Fibroblast of pulmonary artery (primary cell): Measurements from ENCODE around the gene ATG14.

Source experiments
- DNase-seq: peaks from one replicate; pipeline ENCODE4 v3.0.0-alpha.2; 2010; ENCODE audit warnings: low read depth
- H3K4me3 ChIP-seq: replicated peaks from 2 replicates; pipeline ENCODE4 v1.5.1; 2011; ENCODE audit warnings: low read depth, mild to moderate bottlenecking, control low read depth, low read length, moderate library complexity
- TF ChIP-seq, protein P1 (sequence below): IDR thresholded peaks from 2 replicates; pipeline ENCODE4 v1.5.1; 2011; ENCODE audit warnings: mild to moderate bottlenecking, control low read depth, low read length, inconsistent platforms; ENCODE audit errors: missing control alignments

ATG14 gene

DNA sequence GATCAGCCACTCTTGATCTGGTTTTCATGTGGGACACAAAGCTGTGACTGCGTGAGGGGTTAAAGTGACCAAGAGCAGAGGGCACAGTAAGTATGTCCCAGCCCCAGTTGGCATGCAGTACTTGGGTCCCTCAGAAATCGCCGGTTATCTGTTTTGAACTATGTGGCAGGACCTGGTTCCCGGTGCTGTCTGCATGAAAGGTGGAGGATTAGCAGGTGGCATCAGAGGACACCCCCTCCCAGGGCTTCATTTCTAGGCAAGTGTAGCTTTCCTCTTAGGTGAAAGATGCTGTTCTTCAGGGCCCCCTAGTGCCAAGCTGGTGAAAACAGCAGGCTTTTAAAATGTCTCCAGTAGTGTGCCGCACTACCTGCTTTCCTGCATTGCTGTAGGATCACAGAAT is 57.1 kb downstream of the ATG14 start:
- TF ChIP-seq, protein P1, sequence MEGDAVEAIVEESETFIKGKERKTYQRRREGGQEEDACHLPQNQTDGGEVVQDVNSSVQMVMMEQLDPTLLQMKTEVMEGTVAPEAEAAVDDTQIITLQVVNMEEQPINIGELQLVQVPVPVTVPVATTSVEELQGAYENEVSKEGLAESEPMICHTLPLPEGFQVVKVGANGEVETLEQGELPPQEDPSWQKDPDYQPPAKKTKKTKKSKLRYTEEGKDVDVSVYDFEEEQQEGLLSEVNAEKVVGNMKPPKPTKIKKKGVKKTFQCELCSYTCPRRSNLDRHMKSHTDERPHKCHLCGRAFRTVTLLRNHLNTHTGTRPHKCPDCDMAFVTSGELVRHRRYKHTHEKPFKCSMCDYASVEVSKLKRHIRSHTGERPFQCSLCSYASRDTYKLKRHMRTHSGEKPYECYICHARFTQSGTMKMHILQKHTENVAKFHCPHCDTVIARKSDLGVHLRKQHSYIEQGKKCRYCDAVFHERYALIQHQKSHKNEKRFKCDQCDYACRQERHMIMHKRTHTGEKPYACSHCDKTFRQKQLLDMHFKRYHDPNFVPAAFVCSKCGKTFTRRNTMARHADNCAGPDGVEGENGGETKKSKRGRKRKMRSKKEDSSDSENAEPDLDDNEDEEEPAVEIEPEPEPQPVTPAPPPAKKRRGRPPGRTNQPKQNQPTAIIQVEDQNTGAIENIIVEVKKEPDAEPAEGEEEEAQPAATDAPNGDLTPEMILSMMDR: peak; percentile 78
- no peak overlapping the region for H3K4me3 ChIP-seq
- peak; percentile 68 for DNase-seq

DNA sequence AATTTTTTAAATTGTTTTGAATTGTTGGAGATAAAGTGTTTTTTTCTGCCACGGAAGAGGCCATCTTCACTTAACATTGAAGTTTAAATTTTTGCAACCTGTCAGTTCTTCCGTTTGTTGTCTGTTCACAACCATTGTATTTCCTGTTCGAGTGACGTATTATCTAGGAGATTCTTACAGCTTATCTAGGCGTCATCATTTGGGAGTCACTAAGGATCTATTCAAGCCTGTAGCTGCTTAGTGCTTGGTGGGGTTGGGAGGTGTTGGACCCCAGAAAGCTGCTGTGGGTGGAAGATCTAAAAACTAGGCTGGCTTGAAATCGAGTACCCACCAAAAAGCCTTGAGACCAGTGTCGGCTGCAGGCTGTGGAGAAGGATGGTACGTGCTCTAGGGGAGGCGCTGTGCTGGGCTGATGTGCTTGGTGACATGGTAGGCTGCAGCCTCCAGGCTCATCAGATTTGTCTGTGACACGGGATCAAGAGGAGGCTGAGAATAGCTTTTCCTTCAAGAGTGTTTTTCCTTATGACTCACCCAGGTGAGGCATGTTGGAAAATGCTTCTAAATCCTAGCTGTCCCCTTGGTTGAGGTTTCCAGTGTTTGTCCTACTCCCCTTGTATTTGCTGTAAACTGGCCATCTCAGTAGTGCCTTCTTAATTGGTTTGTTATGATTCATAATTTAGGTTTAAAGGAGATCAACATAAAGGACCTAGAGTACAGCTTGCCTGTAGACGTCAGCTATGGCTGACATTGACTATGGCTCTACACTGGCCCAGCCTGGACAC is 57.8 kb downstream of the ATG14 start:
- no peak for DNase-seq
- no peak overlapping the region for H3K4me3 ChIP-seq
- TF ChIP-seq, protein P1: no peak

DNA sequence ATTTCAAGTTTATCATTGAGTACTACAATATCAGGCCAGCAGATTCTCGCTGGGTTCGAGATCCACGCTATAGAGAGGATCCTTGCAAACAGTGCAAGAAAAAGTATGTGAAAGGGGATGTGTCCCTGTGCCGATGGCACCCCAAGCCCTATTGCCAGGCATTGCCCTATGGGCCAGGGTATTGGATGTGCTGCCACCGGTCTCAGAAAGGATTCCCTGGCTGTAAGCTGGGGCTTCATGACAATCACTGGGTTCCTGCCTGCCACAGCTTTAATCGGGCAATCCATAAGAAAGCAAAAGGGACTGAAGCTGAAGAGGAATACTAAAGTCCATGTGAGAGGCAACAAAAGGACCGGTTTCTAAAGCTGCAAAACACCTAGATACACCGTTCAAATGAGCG is 59.4 kb downstream of the ATG14 start:
- TF ChIP-seq, protein P1: no peak
- DNase-seq: no peak
- no peak overlapping the region for H3K4me3 ChIP-seq

DNA sequence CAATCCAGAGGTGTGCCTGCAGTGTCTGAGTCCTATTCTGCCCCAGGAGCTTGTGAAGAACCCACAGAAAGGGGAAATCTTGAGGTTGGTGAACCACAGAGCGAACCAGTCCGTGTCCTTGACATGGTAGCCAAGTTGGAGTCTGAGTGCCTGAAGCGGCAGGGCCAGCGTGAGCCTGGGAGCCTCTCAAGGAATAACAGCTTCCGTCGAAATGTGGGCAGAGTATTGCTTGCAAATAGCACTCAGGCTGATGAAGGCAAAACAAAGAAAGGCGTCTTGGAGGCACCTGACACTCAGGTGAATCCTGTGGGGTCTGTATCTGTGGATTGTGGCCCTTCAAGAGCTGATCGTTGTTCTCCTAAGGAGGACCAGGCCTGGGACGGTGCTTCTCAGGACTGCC is 60.5 kb downstream of the ATG14 start:
- no peak overlapping the region for H3K4me3 ChIP-seq
- TF ChIP-seq, protein P1: no peak
- no peak for DNase-seq

DNA sequence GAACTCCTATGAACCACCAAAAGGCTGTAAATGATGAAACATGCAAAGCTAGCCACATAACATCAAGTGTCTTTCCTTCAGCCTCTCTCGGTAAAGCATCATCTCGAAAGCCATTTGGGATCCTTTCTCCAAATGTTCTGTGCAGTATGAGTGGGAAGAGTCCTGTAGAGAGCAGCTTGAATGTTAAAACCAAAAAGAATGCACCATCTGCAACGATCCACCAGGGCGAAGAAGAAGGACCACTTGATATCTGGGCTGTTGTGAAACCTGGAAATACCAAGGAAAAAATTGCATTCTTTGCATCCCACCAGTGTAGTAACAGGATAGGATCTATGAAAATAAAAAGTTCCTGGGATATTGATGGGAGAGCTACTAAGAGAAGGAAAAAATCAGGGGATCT is 61.2 kb downstream of the ATG14 start:
- TF ChIP-seq, protein P1: no peak
- peak; percentile 11 for DNase-seq
- no peak overlapping the region for H3K4me3 ChIP-seq

DNA sequence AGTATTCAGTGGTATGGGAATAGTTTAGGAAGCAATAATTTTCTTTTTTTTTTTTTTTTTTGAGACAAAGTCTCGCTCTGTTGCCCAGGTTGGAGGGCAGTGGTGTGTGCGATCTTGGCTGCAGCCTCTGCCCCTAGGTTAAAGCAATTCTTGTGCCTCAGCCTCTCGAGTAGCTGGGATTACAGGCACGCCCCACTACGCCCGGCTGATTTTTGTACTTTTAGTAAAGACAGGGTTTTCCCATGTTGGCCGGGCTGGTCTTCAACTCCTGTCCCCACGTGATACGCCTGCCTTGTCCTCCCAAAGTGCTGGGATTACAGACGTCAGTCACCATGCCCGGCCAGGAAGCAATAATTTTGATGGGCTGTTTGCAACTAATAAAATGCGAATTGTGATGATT is 62.1 kb downstream of the ATG14 start:
- TF ChIP-seq, protein P1: no peak
- DNase-seq: no peak
- H3K4me3 ChIP-seq: no peak overlapping the region
